ENCODE results near the gene OR56B1.

DNA sequence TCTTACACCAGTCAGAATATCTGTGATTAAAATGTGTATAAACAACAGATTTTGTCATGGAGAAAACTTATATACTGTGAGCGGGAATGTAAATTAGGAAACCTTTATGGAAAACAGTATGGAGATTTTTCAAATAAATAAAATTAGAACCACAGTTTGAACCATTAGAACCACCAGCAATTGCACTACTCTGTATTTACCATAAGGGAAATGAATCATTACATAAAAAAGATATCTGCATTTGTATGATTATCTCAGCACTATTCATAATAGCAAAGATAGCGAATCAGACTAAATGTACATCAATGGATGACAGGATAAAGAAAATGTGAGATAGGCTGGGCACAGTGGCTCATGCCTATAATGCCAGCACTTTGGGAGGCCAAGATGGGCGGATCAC lies 10.4 kb downstream of the OR56B1 start:
- TF ChIP-seq, protein P1, sequence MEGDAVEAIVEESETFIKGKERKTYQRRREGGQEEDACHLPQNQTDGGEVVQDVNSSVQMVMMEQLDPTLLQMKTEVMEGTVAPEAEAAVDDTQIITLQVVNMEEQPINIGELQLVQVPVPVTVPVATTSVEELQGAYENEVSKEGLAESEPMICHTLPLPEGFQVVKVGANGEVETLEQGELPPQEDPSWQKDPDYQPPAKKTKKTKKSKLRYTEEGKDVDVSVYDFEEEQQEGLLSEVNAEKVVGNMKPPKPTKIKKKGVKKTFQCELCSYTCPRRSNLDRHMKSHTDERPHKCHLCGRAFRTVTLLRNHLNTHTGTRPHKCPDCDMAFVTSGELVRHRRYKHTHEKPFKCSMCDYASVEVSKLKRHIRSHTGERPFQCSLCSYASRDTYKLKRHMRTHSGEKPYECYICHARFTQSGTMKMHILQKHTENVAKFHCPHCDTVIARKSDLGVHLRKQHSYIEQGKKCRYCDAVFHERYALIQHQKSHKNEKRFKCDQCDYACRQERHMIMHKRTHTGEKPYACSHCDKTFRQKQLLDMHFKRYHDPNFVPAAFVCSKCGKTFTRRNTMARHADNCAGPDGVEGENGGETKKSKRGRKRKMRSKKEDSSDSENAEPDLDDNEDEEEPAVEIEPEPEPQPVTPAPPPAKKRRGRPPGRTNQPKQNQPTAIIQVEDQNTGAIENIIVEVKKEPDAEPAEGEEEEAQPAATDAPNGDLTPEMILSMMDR (IDR thresholded peaks at IDR 0.05): no peak
- no peak for TF ChIP-seq POLR2A (IDR thresholded peaks at IDR 0.05)

All from ovary (tissue), 3 donors.